ENCODE measurements around the gene CDKAL1. TPM values are rescaled to one million over a fixed set of nuclear protein-coding genes. Genes with fewer than 3 reads are reported as not detected.
"Not testable (repeated sequence)": the region's sequence is repeated elsewhere in the genome, so short reads cannot be mapped to it uniquely, and the experiment has no call there.

Gene CDKAL1
- total RNA-seq, 2 experiments from 2014 or later = 23.5 to 26.9 TPM

DNA sequence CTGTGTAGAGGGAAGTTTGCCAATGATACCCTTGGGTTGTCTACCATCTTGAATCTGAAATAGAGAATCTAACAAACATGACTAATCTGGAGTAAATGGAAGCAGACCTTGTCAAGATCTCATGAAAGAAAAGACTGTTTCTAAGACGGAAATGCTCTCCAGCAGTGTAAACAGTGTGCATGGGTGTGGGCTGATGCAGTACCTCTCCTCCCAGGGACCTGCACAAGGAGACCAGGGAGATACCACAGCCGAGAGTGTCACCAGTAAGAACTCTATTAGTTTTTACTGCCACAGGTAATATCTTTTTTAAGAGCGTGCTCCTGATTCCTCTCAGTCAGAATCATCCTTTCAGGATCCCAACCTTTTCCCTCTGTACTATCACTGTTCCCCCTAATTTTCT is 546.0 kb downstream of the CDKAL1 start:
- POLR2A ChIA-PET = interaction anchor here (0.6 kb wide), 1 partner anchor 854 kb away, joined by 3 read pairs; no protein-coding TSS in a partner anchor
- H3K36me3 Mint-ChIP-seq (ENCODE audit: low read depth) = peaks cover 5% of the 10 kb centered on the region
- H3K9me3 Mint-ChIP-seq = peaks cover 2% of the 10 kb centered on the region
- CTCF ChIA-PET = interaction anchor here (1.5 kb wide), 1 partner anchor 12 kb away, joined by 5 read pairs; no protein-coding TSS in a partner anchor
- no peak for DNase-seq
- H3K4me1 Mint-ChIP-seq = no peaks in the 10 kb centered on the region
- H3K4me3 Mint-ChIP-seq = no peak overlapping the region
- H3K27me3 Mint-ChIP-seq = no peaks in the 10 kb centered on the region
- no peak overlapping the region for H3K27ac Mint-ChIP-seq

DNA sequence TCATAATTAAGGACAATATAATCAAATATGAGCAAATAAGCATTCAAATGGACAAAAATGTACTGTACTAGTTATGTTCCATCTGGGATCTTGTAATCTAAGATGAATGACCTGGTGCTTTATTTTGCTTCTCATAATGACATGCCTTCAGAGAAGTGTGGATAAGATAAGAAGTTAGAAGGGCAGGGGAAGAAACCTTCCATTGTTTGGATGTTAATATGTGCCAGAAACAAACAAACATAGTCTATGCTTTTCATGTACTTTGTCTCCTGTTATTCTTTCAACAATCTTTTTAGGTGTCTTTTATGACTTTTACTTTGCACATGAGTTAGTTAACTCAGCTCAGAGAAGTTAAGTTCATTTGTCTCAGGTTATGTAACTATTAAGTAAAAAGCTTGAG is 547.8 kb downstream of the CDKAL1 start:
- no peaks in the 10 kb centered on the region for H3K9me3 Mint-ChIP-seq
- ChIA-PET CTCF (no interaction called here), POLR2A (no interaction called here)
- no peaks in the 10 kb centered on the region for H3K4me1 Mint-ChIP-seq
- no peaks in the 10 kb centered on the region for H3K27me3 Mint-ChIP-seq
- no peak overlapping the region for H3K27ac Mint-ChIP-seq
- no peak for DNase-seq
- peaks cover 6% of the 10 kb centered on the region for H3K36me3 Mint-ChIP-seq (ENCODE audit: low read depth)
- no peak overlapping the region for H3K4me3 Mint-ChIP-seq

DNA sequence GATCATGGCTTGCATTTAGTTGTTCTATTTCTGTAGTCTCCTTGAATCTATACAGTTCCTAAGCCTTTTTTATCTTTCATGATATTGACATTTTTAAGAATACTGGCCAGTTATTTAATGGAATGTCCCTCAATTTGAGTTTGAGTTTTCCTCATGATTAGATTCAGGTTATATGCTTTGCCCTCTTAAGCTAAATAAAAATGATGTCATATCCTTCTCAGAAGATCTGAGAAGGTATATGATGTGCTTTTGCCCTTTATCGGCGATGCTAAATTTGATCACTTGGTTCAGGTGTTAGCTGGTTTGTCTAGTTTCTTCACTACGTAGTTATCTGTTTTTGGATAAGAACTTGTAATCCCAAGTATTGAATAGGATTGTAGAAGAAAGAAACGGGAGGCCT is 549.5 kb downstream of the CDKAL1 start:
- H3K36me3 Mint-ChIP-seq (ENCODE audit: low read depth) = peaks cover 3% of the 10 kb centered on the region
- no peaks in the 10 kb centered on the region for H3K9me3 Mint-ChIP-seq
- no peak for DNase-seq
- ChIA-PET POLR2A (no interaction called here), CTCF (no interaction called here)
- no peak overlapping the region for H3K27ac Mint-ChIP-seq
- H3K4me3 Mint-ChIP-seq = no peak overlapping the region
- no peaks in the 10 kb centered on the region for H3K27me3 Mint-ChIP-seq
- H3K4me1 Mint-ChIP-seq = no peaks in the 10 kb centered on the region

DNA sequence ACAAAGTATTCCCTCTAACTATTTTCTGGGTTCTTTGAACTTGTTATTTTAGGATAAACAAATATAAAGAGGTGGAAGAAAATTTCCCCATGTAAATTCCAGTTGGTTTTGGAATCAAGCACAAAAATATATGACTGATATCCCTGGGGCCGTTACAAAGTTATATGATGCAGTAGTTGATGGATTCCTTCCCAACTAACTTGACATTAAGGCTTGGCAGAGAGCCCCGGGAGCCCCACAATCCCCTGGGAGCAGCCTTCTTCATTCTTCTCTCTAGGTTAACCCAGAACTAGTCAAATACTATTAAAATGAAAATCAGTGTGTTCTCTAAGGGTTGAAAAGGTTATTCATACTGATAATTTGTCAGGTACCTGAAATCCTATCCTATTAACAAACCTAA is 550.4 kb downstream of the CDKAL1 start:
- DNase-seq = no peak
- POLR2A ChIA-PET = no interaction called here
- Mint-ChIP-seq H3K4me3 (no peak overlapping the region), H3K27ac (no peak overlapping the region), H3K36me3 (ENCODE audit: low read depth) (peaks cover 3% of the 10 kb centered on the region), H3K4me1 (no peaks in the 10 kb centered on the region), H3K27me3 (no peaks in the 10 kb centered on the region), H3K9me3 (no peaks in the 10 kb centered on the region)
- CTCF ChIA-PET = no interaction called here

GRCh38 chr6:21085211-21085610 is 551.0 kb downstream of the CDKAL1 start:
- no peak for DNase-seq
- Mint-ChIP-seq H3K36me3 (ENCODE audit: low read depth) (peaks cover 3% of the 10 kb centered on the region), H3K4me1 (no peaks in the 10 kb centered on the region), H3K27ac (no peak overlapping the region), H3K9me3 (no peaks in the 10 kb centered on the region), H3K4me3 (no peak overlapping the region), H3K27me3 (no peaks in the 10 kb centered on the region)
- ChIA-PET CTCF (no interaction called here), POLR2A (no interaction called here)

- Mint-ChIP-seq H3K27ac (no peak overlapping the region), H3K9me3 (no peaks in the 10 kb centered on the region), H3K27me3 (no peaks in the 10 kb centered on the region), H3K4me1 (no peaks in the 10 kb centered on the region), H3K4me3 (no peak overlapping the region), H3K36me3 (ENCODE audit: low read depth) (peaks cover 3% of the 10 kb centered on the region)
- ChIA-PET CTCF (no interaction called here), POLR2A (no interaction called here)
- no peak for DNase-seq
Measured at GRCh38 chr6:21085643-21086042, 551.4 kb downstream of the CDKAL1 start.

GRCh38 chr6:21087188-21087587 is 552.9 kb downstream of the CDKAL1 start:
- Mint-ChIP-seq H3K4me3 (no peak overlapping the region), H3K4me1 (no peaks in the 10 kb centered on the region), H3K36me3 (ENCODE audit: low read depth) (peaks cover 3% of the 10 kb centered on the region), H3K9me3 (no peaks in the 10 kb centered on the region), H3K27me3 (no peaks in the 10 kb centered on the region), H3K27ac (no peak overlapping the region)
- DNase-seq = no peak
- POLR2A ChIA-PET = no interaction called here
- CTCF ChIA-PET = interaction anchor here (0.6 kb wide), 1 partner anchor 39 kb away, joined by 3 read pairs; no protein-coding TSS in a partner anchor

GRCh38 chr6:21091411-21091810 is 557.2 kb downstream of the CDKAL1 start:
- Mint-ChIP-seq H3K4me1 (no peaks in the 10 kb centered on the region), H3K27ac (no peak overlapping the region), H3K27me3 (no peaks in the 10 kb centered on the region), H3K9me3 (no peaks in the 10 kb centered on the region), H3K36me3 (ENCODE audit: low read depth) (peaks cover 10% of the 10 kb centered on the region), H3K4me3 (no peak overlapping the region)
- ChIA-PET CTCF (no interaction called here), POLR2A (no interaction called here)
- no peak for DNase-seq

DNA sequence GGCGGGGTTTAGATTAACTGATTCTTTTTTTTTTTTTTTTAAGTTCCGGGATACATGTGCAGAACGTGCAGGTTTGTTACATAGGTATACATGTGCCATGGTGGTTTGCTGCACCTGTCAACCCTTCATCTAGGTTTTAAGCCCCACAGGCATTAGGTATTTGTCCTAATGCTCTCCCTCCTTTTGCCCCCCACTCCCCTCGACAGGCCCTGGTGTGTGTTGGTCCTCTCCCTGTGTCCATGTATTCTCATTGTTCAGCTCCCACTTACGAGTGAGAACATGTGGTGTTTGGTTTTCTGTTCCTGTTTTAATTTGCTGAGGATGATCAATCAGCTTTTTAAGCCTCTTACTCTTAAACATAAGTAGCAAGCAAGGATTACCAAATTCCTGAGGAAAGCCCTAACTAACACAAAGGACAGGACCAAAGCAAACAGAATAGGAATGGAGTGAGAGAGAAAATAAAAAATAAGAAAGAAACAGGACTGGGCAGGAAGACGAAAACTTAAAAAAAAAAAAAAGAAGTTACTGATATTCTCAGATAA is 558.0 kb downstream of the CDKAL1 start:
- H3K4me3 Mint-ChIP-seq; POLR2A ChIA-PET; H3K9me3 Mint-ChIP-seq; H3K27ac Mint-ChIP-seq; DNase-seq; H3K4me1 Mint-ChIP-seq; H3K27me3 Mint-ChIP-seq; H3K36me3 Mint-ChIP-seq (ENCODE audit: low read depth): not testable (repeated sequence)
- CTCF ChIA-PET = interaction anchor here (0.6 to 0.8 kb wide), 2 partner anchors 22 to 75 kb away, joined by 3 to 4 read pairs; no protein-coding TSS in a partner anchor

DNA sequence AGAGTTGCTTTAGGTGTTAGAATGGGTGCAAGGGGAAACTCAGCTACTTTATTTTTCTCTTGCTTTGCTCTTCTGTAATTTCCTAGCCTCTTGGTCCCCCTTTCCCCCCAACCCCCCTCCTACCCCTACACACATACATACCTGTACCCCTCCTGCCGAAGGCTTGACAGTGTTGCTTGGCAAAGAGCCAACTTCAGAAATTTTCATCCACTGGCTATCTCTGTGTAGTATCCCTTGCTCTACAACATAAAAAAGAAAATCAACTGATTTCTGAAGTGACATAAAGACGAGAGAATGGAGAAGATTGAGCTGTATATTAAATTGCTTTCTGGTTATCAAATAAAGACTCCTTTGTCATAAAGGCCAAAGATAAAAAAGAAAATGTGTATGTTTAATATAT is 561.2 kb downstream of the CDKAL1 start:
- Mint-ChIP-seq H3K4me3 (no peak overlapping the region), H3K4me1 (peaks cover 7% of the 10 kb centered on the region), H3K36me3 (ENCODE audit: low read depth) (peaks cover 9% of the 10 kb centered on the region), H3K27ac (no peak overlapping the region), H3K9me3 (no peaks in the 10 kb centered on the region), H3K27me3 (no peaks in the 10 kb centered on the region)
- DNase-seq = no peak
- CTCF ChIA-PET = no interaction called here
- POLR2A ChIA-PET = no interaction called here

DNA sequence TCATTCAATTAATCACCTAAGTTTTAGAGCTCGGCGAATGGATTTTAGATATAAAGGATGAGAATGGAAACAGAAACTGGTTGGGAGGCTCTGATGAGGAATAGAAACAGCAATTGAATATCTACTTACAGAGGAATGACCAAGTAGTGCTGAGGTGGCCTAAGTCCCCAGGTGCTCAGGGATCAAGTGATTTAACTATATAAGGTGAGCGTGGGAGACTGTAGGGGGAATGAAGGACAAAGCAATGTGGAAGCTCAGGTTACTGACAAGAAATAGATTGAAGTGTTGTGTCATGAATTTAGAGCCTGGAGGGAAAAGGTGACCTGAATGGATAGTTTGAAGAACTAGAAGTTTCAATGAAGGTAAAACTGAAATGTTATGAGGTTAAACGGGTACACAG is 563.9 kb downstream of the CDKAL1 start:
- ChIA-PET POLR2A (no interaction called here), CTCF (interaction anchor here (0.6 to 1.2 kb wide), 2 partner anchors 17 to 1517 kb away, joined by 3 to 4 read pairs; no protein-coding TSS in a partner anchor)
- no peaks in the 10 kb centered on the region for H3K27me3 Mint-ChIP-seq
- no peak overlapping the region for H3K27ac Mint-ChIP-seq
- no peaks in the 10 kb centered on the region for H3K9me3 Mint-ChIP-seq
- peaks cover 15% of the 10 kb centered on the region for H3K4me1 Mint-ChIP-seq
- no peak for DNase-seq
- peaks cover 6% of the 10 kb centered on the region for H3K36me3 Mint-ChIP-seq (ENCODE audit: low read depth)
- no peak overlapping the region for H3K4me3 Mint-ChIP-seq

- peaks cover 3% of the 10 kb centered on the region for H3K36me3 Mint-ChIP-seq (ENCODE audit: low read depth)
- H3K27ac Mint-ChIP-seq = no peak overlapping the region
- no peak overlapping the region for H3K4me3 Mint-ChIP-seq
- POLR2A ChIA-PET = no interaction called here
- H3K9me3 Mint-ChIP-seq = no peaks in the 10 kb centered on the region
- CTCF ChIA-PET = no interaction called here
- no peaks in the 10 kb centered on the region for H3K27me3 Mint-ChIP-seq
- peaks cover 15% of the 10 kb centered on the region for H3K4me1 Mint-ChIP-seq
- DNase-seq = no peak
Measured at GRCh38 chr6:21098744-21099143, 564.5 kb downstream of the CDKAL1 start.

- DNase-seq = no peak
- CTCF ChIA-PET = no interaction called here
- Mint-ChIP-seq H3K27me3 (no peaks in the 10 kb centered on the region), H3K9me3 (no peaks in the 10 kb centered on the region), H3K4me1 (peaks cover 15% of the 10 kb centered on the region), H3K36me3 (ENCODE audit: low read depth) (peaks cover 3% of the 10 kb centered on the region), H3K27ac (no peak overlapping the region), H3K4me3 (no peak overlapping the region)
- POLR2A ChIA-PET = no interaction called here
Measured at GRCh38 chr6:21099338-21100314, 565.4 kb downstream of the CDKAL1 start.
